Prostate gland (tissue), 2 donors: ENCODE measurements around the gene TCF7L1. TPM values are rescaled to one million over a fixed set of nuclear protein-coding genes. Genes with fewer than 3 reads are reported as not detected.

Experiments used
- DNase-seq: peaks from one replicate; pipeline ENCODE4 v3.0.0-alpha.2; 2019; ENCODE audit warnings: low spot score
- H3K27ac ChIP-seq, 2 donors: fragments of 200-600 bp; sonication (generic); 2 replicates each; pipeline ENCODE4 v1.5.1; 2017 to 2019
- H3K27me3 ChIP-seq: fragments of 200-600 bp; sonication (generic); replicated peaks from 2 replicates; pipeline ENCODE4 v1.5.1; 2019; ENCODE audit not compliant: insufficient read depth
- H3K36me3 ChIP-seq, 2 donors: fragments of 200-600 bp; sonication (generic); 1 replicate in 1 of 2; 2 replicates in 1 of 2; pipeline versions ENCODE4 v1.5.1 to v1.8.1; 2017 to 2019
- H3K4me1 ChIP-seq: fragments of 200-600 bp; sonication (generic); replicated peaks from 2 replicates; pipeline ENCODE4 v1.5.1; 2019
- H3K4me3 ChIP-seq, 2 donors: fragments of 200-600 bp; sonication (generic); 2 replicates each; pipeline ENCODE4 v1.5.1; 2017 to 2019
- H3K9me3 ChIP-seq: fragments of 200-600 bp; sonication (generic); 2 replicates; pipeline ENCODE4 v1.5.1; 2017
- CTCF ChIP-seq, 4 experiments: fragments of 200-600 bp in 2 of 4; fragments of 450-650 bp in 2 of 4; sonication (generic) in 2 of 4; IDR thresholded peaks; 1 replicate in 3 of 4; 2 replicates in 1 of 4; pipeline ENCODE4 v1.5.1; 2016 to 2019; ENCODE audit warnings: antibody characterized with exemption in 4 of 4, mild to moderate bottlenecking in 2 of 4, moderate library complexity in 2 of 4
- POLR2A ChIP-seq: fragments of 450-650 bp; IDR thresholded peaks from one replicate; pipeline ENCODE4 v1.6.1; 2016; ENCODE audit warnings: antibody characterized with exemption, mild to moderate bottlenecking
- POLR2AphosphoS5 ChIP-seq: sonication (generic); formaldehyde crosslinking; IDR thresholded peaks from one replicate; pipeline ENCODE4 v1.6.1; 2017; ENCODE audit warnings: antibody characterized with exemption
- WGBS: methylation state at CpG from one replicate; pipeline ENCODE4 v1.1.5; 2018; 5-methylcytosine and 5-hydroxymethylcytosine counted together
- intact Hi-C: fragments of 100-400 bp; cut with DNase I; formaldehyde crosslinking; loops from one replicate; pipeline ENCODE4 v1.14.2; 2022
- total RNA-seq, 2 donors: library from RNA; depleted of rRNA; stranded (reverse); fragments of >200 nt; gene quantifications; one replicate each; pipeline ENCODE4 v1.1.0, GENCODE V29; 2016

The TCF7L1 gene
- total RNA-seq, 2 donors from 2014 or later, result 2.6 to 7.0 TPM

DNA sequence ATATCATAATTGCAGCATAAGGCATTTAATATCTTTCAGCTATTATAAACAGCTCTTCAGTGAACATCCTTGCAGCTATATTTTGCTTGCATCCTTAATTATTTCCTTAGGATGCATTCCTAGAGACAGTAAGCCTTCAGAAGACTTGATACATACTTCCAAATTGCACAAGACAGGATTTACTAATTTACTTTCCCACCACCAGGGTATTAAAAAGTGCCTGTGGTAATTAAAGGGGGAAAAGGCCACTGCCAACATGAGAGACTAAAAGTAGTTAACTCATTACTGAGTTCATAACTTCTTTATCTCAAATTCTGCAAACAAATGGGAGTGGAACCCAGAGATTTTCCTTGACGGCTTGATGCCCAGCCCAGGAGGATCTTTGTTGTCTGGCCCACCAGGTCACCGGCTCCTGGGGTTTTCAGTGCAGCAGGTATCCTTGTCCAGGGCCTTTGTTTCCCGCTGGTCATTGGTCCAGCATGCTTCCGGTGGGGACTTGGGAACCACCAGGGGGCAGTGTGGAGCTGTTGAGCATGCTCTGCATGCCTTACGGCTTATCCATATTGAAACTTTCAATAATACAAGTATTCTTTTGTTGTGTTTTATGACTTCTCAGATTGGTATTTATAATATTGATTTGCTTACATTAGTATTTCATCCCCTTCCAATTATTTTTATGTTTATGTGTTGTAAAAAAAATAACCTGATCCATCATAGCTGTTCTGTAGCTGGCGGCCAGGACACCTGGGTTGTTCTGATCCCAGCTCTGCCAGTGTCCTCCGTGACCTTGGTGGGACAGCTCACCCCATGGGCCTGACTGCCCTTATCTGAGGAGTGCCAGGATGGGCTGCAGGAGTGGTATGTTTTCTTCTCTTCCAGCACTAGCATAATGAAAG is 133.2 kb downstream of the TCF7L1 start:
- intact Hi-C loops, result no loop called here
- H3K4me3 ChIP-seq, result no peak overlapping the region
- DNase-seq, result peak; percentile 33
- H3K36me3 ChIP-seq, result no peaks in the 10 kb centered on the region
- WGBS, result 63% methylated on average over 7 of the region's 7 CpGs
- H3K27me3 ChIP-seq, result no peaks in the 10 kb centered on the region
- no peaks in the 10 kb centered on the region for H3K9me3 ChIP-seq
- TF ChIP-seq POLR2A (no peak), CTCF (IDR thresholded peaks at IDR 0.05) (peak; percentile 50 to 80 (median 54))
- H3K27ac ChIP-seq, result no peak overlapping the region
- H3K4me1 ChIP-seq, result peaks cover 5% of the 10 kb centered on the region

DNA sequence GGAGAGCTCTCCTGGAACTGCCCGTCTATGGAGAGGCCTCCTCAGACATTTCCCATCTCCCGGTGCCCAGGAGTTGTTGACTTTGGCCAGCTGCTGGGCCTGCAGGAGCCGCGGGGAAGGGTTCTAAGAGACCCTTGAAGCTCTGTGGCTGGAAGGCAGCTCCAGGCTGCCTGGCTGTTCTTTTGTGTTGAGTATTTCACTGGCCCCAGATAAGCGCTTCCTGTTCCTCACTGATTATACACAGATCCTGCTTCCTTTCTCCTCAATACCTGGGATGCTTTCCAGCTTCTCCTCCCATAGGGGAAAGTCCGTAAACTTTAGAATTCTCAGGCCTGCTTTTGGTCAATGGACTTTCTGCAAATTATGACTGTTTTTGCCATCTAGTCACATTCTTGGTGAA is 136.8 kb downstream of the TCF7L1 start:
- 28% methylated on average over 6 of the region's 6 CpGs for WGBS
- intact Hi-C loops, result loop anchor here (10.0 kb wide), 1 partner anchor 345 kb away; no protein-coding TSS in a partner anchor
- DNase-seq, result no peak
- TF ChIP-seq POLR2AphosphoS5, result peak; percentile 17
- no peak for TF ChIP-seq POLR2A
- Histone ChIP-seq H3K4me1 (peaks cover 5% of the 10 kb centered on the region), H3K36me3 (no peaks in the 10 kb centered on the region), H3K9me3 (no peaks in the 10 kb centered on the region), H3K27me3 (no peaks in the 10 kb centered on the region), H3K4me3 (no peak overlapping the region), H3K27ac (peak overlapping the region in 1 of 2 donors; percentile 25)

- intact Hi-C loops, result loop anchor here (10.0 kb wide), 1 partner anchor 348 kb away; no protein-coding TSS in a partner anchor
- Histone ChIP-seq H3K27ac (no peak overlapping the region), H3K36me3 (no peaks in the 10 kb centered on the region), H3K9me3 (no peaks in the 10 kb centered on the region), H3K27me3 (no peaks in the 10 kb centered on the region), H3K4me3 (no peak overlapping the region), H3K4me1 (peaks cover 5% of the 10 kb centered on the region)
- no peak for DNase-seq
- WGBS, result 51% methylated on average over 6 of the region's 6 CpGs
- TF ChIP-seq POLR2AphosphoS5 (no peak), CTCF (IDR thresholded peaks at IDR 0.05) (no peak), POLR2A (no peak)
Measured at GRCh38 chr2:85272357-85272756, 139.2 kb downstream of the TCF7L1 start.

DNA sequence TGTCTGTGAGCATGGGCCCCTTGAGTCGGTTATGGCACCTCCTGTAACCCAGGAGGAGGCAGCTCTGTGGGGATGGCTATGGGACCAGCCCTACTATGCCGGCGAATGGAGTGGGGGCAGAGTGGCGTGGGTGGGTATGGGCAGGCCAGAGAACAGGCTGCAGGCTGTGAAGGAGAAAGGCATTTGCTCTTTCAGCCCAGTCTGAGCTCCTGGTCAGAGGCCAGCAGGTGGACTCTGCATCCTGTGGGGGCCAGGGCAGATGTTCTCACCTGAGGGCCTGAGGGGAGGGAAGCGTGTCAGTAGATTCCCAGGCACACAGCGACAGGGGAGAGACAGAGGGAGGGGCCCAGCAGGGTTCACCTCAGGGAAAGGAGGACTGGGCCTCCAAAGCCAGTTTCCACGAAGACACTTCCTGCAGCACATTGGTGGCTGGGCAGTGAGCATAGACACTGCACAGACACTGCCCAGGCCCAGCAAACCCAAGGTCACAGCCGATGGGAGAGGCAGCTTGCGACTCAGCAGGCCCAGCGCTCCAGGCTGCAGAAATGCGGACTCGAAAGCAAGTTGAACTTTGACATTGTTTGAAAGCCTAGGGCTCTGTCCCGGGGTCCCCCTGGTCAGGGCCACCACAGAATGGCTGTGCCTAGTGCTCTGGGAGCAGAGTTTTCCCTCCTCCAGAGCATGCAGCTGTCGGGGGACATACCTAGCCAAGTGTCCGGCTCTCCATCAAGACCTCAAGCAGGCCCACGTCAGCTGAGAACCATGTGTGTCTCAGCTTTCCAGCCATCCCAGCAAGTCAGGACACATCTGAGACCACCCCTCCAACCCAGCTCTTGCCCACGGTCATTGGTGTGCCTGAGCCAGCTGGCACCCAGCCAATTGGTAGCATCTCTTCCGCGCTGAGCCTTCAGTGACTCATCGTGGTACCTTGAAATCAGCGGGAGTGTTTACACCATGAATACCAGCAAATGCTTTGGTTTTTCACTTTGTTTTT is 140.8 kb downstream of the TCF7L1 start:
- DNase-seq, result no peak
- Histone ChIP-seq H3K27ac (no peak overlapping the region), H3K4me1 (peaks cover 5% of the 10 kb centered on the region), H3K36me3 (no peaks in the 10 kb centered on the region), H3K9me3 (no peaks in the 10 kb centered on the region), H3K4me3 (no peak overlapping the region), H3K27me3 (no peaks in the 10 kb centered on the region)
- TF ChIP-seq POLR2A (no peak), POLR2AphosphoS5 (peak; percentile 18)
- WGBS, result 54% methylated on average over 21 of the region's 21 CpGs
- intact Hi-C loops, result loop anchor here (10.0 kb wide), 1 partner anchor 349 kb away; no protein-coding TSS in a partner anchor

- Histone ChIP-seq H3K36me3 (no peaks in the 10 kb centered on the region), H3K4me1 (no peaks in the 10 kb centered on the region), H3K27me3 (no peaks in the 10 kb centered on the region), H3K4me3 (no peak overlapping the region), H3K9me3 (no peaks in the 10 kb centered on the region), H3K27ac (peak overlapping the region; percentile 30 to 40)
- 65% methylated on average over 9 of the region's 9 CpGs for WGBS
- intact Hi-C loops, result loop anchor here (10.0 kb wide), 1 partner anchor 351 kb away; no protein-coding TSS in a partner anchor
- no peak for DNase-seq
- TF ChIP-seq CTCF (IDR thresholded peaks at IDR 0.05), result no peak
Measured at GRCh38 chr2:85275984-85276540, 142.9 kb downstream of the TCF7L1 start.
